A673 (cell line): ENCODE measurements around the gene MTFMT. TPM values are rescaled to one million over a fixed set of nuclear protein-coding genes. Genes with fewer than 3 reads are reported as not detected.

Experiments used
- Bru-seq: library from RNA; stranded (reverse); fragments of 400-500 nt; gene quantifications from one replicate; lab custom pipeline; 2021; lab: Mats Ljungman, UMichigan
- BruChase-seq, 2 experiments: library from RNA; stranded (reverse); fragments of 400-500 nt; gene quantifications; one replicate each; lab custom pipeline; 2021; lab: Mats Ljungman, UMichigan
- BruUV-seq: library from RNA; stranded (reverse); fragments of 400-500 nt; replicated peaks from 2 replicates; lab custom pipeline; 2021; lab: Mats Ljungman, UMichigan
- CTCF ChIA-PET: fragments of 300-600 bp; sonication (Branson Sonifier 250); formaldehyde crosslinking; loops from one replicate; lab custom pipeline; 2022; ENCODE audit warnings: antibody characterized with exemption; lab: Charles Lee
- POLR2A ChIA-PET: fragments of 300-600 bp; sonication (Branson Sonifier 250); formaldehyde crosslinking; loops from one replicate; lab custom pipeline; 2022; ENCODE audit warnings: antibody characterized with exemption; ENCODE audit not compliant: low non-redundant PET; lab: Charles Lee
- DNase-seq: peaks from one replicate; pipeline ENCODE4 v3.0.0-alpha.2; 2015; ENCODE audit warnings: low spot score
- H3K27ac ChIP-seq: fragments of 200-600 bp; sonication (generic); 2 replicates; pipeline ENCODE4 v1.5.1; 2016; ENCODE audit warnings: mixed run types, low read depth, mild to moderate bottlenecking, mixed read lengths, antibody characterized with exemption, low read length; ENCODE audit not compliant: poor library complexity, severe bottlenecking
- H3K27me3 ChIP-seq: fragments of 200-600 bp; sonication (generic); replicated peaks from 2 replicates; pipeline ENCODE4 v1.6.1; 2017; ENCODE audit warnings: mixed run types, low read depth, mild to moderate bottlenecking, mixed read lengths, antibody characterized with exemption, low read length; ENCODE audit not compliant: insufficient read depth, poor library complexity
- H3K36me3 ChIP-seq: fragments of 200-600 bp; sonication (generic); 2 replicates; pipeline ENCODE4 v1.6.1; 2016; ENCODE audit warnings: mixed run types, mild to moderate bottlenecking, mixed read lengths, antibody characterized with exemption, low read length; ENCODE audit not compliant: insufficient read depth, poor library complexity, severe bottlenecking
- H3K4me1 ChIP-seq: fragments of 200-600 bp; sonication (generic); 2 replicates; pipeline ENCODE4 v1.6.1; 2017; ENCODE audit warnings: mixed run types, mild to moderate bottlenecking, mixed read lengths, antibody characterized with exemption, low read length; ENCODE audit not compliant: insufficient read depth, poor library complexity, severe bottlenecking
- H3K4me3 ChIP-seq: fragments of 200-600 bp; sonication (generic); 2 replicates; pipeline ENCODE4 v1.5.1; 2016; ENCODE audit warnings: low read depth, mixed run types, mild to moderate bottlenecking, mixed read lengths, low read length; ENCODE audit not compliant: poor library complexity, severe bottlenecking
- H3K9me3 ChIP-seq: fragments of 200-600 bp; sonication (generic); 2 replicates; pipeline ENCODE4 v1.6.1; 2016; ENCODE audit warnings: mixed run types, low read depth, mild to moderate bottlenecking, mixed read lengths, antibody characterized with exemption, low read length; ENCODE audit not compliant: poor library complexity, severe bottlenecking
- CTCF ChIP-seq: fragments of 300-800, 200-600 bp; sonication (generic); conservative IDR thresholded peaks from 2 replicates; pipeline ENCODE4 v1.5.1; 2017; ENCODE audit warnings: low read depth, mild to moderate bottlenecking, antibody characterized with exemption, low read length, moderate library complexity, mixed read lengths
- EZH2 ChIP-seq: fragments of 200-600 bp; sonication (generic); IDR thresholded peaks from 2 replicates; pipeline ENCODE4 v1.6.1; 2017; ENCODE audit warnings: borderline replicate concordance, low read depth, mild to moderate bottlenecking, mixed read lengths, antibody characterized with exemption, low read length; ENCODE audit not compliant: poor library complexity, severe bottlenecking
- intact Hi-C: fragments of 100-400 bp; cut with micrococcal nuclease; formaldehyde crosslinking; loops from one replicate; pipeline ENCODE4 v1.10.0; 2022; ENCODE audit not compliant: unreplicated experiment
- long read RNA-seq: library from polyadenylated mRNA; stranded (forward); transcript quantifications from one replicate; pipeline ENCODE4 v2.0.0, GENCODE V29; 2022
- total RNA-seq: library from RNA; stranded (reverse); gene quantifications from 2 replicates; pipeline ENCODE4 v1.2.3, GENCODE V29; 2021

Gene MTFMT
- total RNA-seq (26.2 and 32.1 TPM in 2 replicates), Bru-seq, nascent RNA (percentile 83 among the genes with signal in this experiment), BruChase-seq, experiment 1, labeled RNA remaining after a 2-hour chase (percentile 74 among the genes with signal in this experiment), BruChase-seq, experiment 2, labeled RNA remaining after a 6-hour chase (percentile 75 among the genes with signal in this experiment)
- long read RNA-seq, transcript MTFMT-201 (9 exons, 2,734 nt): major isoform, 54 of 69 reads
- long read RNA-seq, partial matches to known transcripts: 5 of 69 reads
- long read RNA-seq, other reads (novel, unspliced or antisense): 8 of 69 reads

- POLR2A ChIA-PET: no interaction called here
- CTCF ChIA-PET: no interaction called here
- intact Hi-C loops: loop anchor here (10.0 kb wide), 1 partner anchor 294 kb away; no protein-coding TSS in a partner anchor
- no peak for TF ChIP-seq CTCF
- TF ChIP-seq EZH2: no peak
- BruUV-seq: no TSS peak
- H3K4me1 ChIP-seq: peaks cover 10% of the 10 kb centered on the region
- peak; percentile 93 for DNase-seq
- peaks cover 12% of the 10 kb centered on the region for H3K36me3 ChIP-seq
- peak within 1 kb of the TSS; percentile 75 for H3K4me3 ChIP-seq
- no peaks in the 10 kb centered on the region for H3K9me3 ChIP-seq
- peak within 1 kb of the TSS; percentile 86 for H3K27ac ChIP-seq
- no peaks in the 10 kb centered on the region for H3K27me3 ChIP-seq
These were observed at the start of gene MTFMT for GRCh38 chr15:65028921-65029735. TSS of gene MTFMT (minus strand) at chr15:65029639. CDS start at chr15:65029613, 26 bp downstream.

GRCh38 chr15:65077981-65078352 lies 48.5 kb upstream of the MTFMT start:
- BruUV-seq: no TSS peak
- TF ChIP-seq CTCF (peak; percentile 79), EZH2 (no peak)
- no peaks in the 10 kb centered on the region for H3K4me1 ChIP-seq
- H3K36me3 ChIP-seq: no peaks in the 10 kb centered on the region
- DNase-seq: peak; percentile 70
- CTCF ChIA-PET: interaction anchor here (1.1 kb wide), 1 partner anchor 44 kb away, joined by 9 read pairs; no protein-coding TSS in a partner anchor
- no peak overlapping the region for H3K27ac ChIP-seq
- H3K9me3 ChIP-seq: no peaks in the 10 kb centered on the region
- H3K4me3 ChIP-seq: no peak overlapping the region
- no peaks in the 10 kb centered on the region for H3K27me3 ChIP-seq
- POLR2A ChIA-PET: no interaction called here
- intact Hi-C loops: loop anchor here (1.0 kb wide), 1 partner anchor 45 kb away; no protein-coding TSS in a partner anchor

DNA sequence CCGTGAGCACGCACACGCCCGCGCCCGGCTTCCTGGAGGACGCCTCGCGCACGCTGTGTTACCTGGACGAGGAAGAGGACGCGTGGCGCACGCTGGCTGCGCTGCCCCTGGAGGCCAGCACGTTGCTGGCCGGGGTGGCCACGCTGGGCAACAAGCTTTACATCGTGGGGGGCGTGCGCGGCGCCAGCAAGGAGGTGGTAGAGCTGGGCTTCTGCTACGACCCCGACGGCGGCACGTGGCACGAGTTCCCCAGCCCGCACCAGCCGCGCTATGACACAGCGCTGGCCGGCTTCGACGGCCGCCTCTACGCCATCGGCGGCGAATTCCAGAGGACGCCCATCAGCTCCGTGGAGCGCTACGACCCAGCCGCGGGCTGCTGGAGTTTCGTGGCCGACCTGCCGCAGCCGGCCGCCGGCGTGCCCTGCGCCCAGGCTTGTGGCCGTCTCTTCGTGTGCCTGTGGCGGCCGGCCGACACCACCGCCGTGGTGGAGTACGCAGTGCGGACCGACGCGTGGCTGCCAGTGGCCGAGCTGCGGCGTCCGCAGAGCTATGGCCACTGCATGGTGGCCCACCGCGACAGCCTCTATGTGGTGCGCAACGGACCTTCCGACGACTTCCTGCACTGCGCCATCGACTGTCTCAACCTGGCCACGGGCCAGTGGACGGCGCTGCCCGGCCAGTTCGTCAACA lies 48.0 kb upstream of the MTFMT start:
- intact Hi-C loops: no loop called here
- no peak for TF ChIP-seq CTCF
- no peak for TF ChIP-seq EZH2

More for the DNA sequence above, 48.0 kb upstream of the MTFMT start:
- Histone ChIP-seq H3K27me3 (no peaks in the 10 kb centered on the region), H3K27ac (no peak overlapping the region), H3K4me1 (no peaks in the 10 kb centered on the region), H3K9me3 (no peaks in the 10 kb centered on the region), H3K4me3 (no peak overlapping the region), H3K36me3 (no peaks in the 10 kb centered on the region)
- ChIA-PET CTCF (interaction anchor here (0.6 to 1.1 kb wide), 2 partner anchors 44 to 108 kb away, joined by 6 to 9 read pairs; partner anchors contain the start of gene CLPX), POLR2A (interaction anchor here (0.6 kb wide), 1 partner anchor 11 kb away, joined by 5 read pairs; no protein-coding TSS in a partner anchor)
- DNase-seq: no peak
- BruUV-seq: no TSS peak
